ENCODE results near the gene ATG12.

ATG12 gene

GRCh38 chr5:115806986-115807653 lies 34.2 kb downstream of the ATG12 start:
- no peak for DNase-seq (ENCODE audit: low read depth)

- DNase-seq (ENCODE audit: low read depth): no peak
Measured at GRCh38 chr5:115801984-115802383, 39.4 kb downstream of the ATG12 start.

GRCh38 chr5:115801152-115801551 lies 40.2 kb downstream of the ATG12 start:
- DNase-seq (ENCODE audit: low read depth): no peak

- DNase-seq (ENCODE audit: low read depth): no peak
Measured at GRCh38 chr5:115800108-115800507, 41.3 kb downstream of the ATG12 start.

GRCh38 chr5:115798252-115798651 lies 43.1 kb downstream of the ATG12 start:
- no peak for DNase-seq (ENCODE audit: low read depth)

- no peak for DNase-seq (ENCODE audit: low read depth)
Measured at GRCh38 chr5:115796656-115797055, 44.7 kb downstream of the ATG12 start.

GRCh38 chr5:115795700-115796099 lies 45.7 kb downstream of the ATG12 start:
- DNase-seq (ENCODE audit: low read depth): no peak

- DNase-seq (ENCODE audit: low read depth): no peak
Measured at GRCh38 chr5:115788440-115788839, 52.9 kb downstream of the ATG12 start.

- no peak for DNase-seq (ENCODE audit: low read depth)
Measured at GRCh38 chr5:115787426-115787825, 53.9 kb downstream of the ATG12 start.

GRCh38 chr5:115785381-115786065 lies 55.8 kb downstream of the ATG12 start:
- no peak for DNase-seq (ENCODE audit: low read depth)

GRCh38 chr5:115778417-115778816 lies 62.9 kb downstream of the ATG12 start:
- no peak for DNase-seq (ENCODE audit: low read depth)
